ENCODE results near the gene CNTN5. TPM values are rescaled to one million over a fixed set of nuclear protein-coding genes. Genes with fewer than 3 reads are reported as not detected.

Gene CNTN5
- total RNA-seq, 2 donors from 2014 or later: not detected

GRCh38 chr11:100061006-100061405 is 1040.3 kb downstream of the CNTN5 start:
- no peaks in the 10 kb centered on the region for H3K27me3 ChIP-seq
- H3K4me3 ChIP-seq: no peak overlapping the region
- no peak for DNase-seq
- no peak for TF ChIP-seq CTCF (IDR thresholded peaks at IDR 0.05)
- H3K27ac ChIP-seq: no peak overlapping the region
- H3K36me3 ChIP-seq: no peaks in the 10 kb centered on the region
- no peaks in the 10 kb centered on the region for H3K4me1 ChIP-seq
- H3K9me3 ChIP-seq: no peaks in the 10 kb centered on the region
- intact Hi-C loops (cut with DNase I): no loop called here
- H3K9ac ChIP-seq (ENCODE audit: low read depth in 2 of 2, low read length in 2 of 2): no peak overlapping the region

- H3K36me3 ChIP-seq: no peaks in the 10 kb centered on the region
- intact Hi-C loops (cut with DNase I): no loop called here
- H3K27me3 ChIP-seq: no peaks in the 10 kb centered on the region
- no peak for DNase-seq
- no peak overlapping the region for H3K9ac ChIP-seq (ENCODE audit: low read depth in 2 of 2, low read length in 2 of 2)
- no peaks in the 10 kb centered on the region for H3K9me3 ChIP-seq
- no peak for TF ChIP-seq CTCF (IDR thresholded peaks at IDR 0.05)
- no peaks in the 10 kb centered on the region for H3K4me1 ChIP-seq
- H3K4me3 ChIP-seq: no peak overlapping the region
- H3K27ac ChIP-seq: no peak overlapping the region
Measured at GRCh38 chr11:100066399-100066798, 1045.7 kb downstream of the CNTN5 start.

- no peak for DNase-seq
Measured at GRCh38 chr11:100068116-100068515, 1047.4 kb downstream of the CNTN5 start.

GRCh38 chr11:100072131-100072530 is 1051.4 kb downstream of the CNTN5 start:
- Histone ChIP-seq H3K36me3 (no peaks in the 10 kb centered on the region), H3K4me3 (no peak overlapping the region), H3K9ac (ENCODE audit: low read depth in 2 of 2, low read length in 2 of 2) (no peak overlapping the region), H3K27me3 (no peaks in the 10 kb centered on the region), H3K27ac (no peak overlapping the region), H3K4me1 (no peaks in the 10 kb centered on the region), H3K9me3 (no peaks in the 10 kb centered on the region)
- no peak for TF ChIP-seq CTCF (IDR thresholded peaks at IDR 0.05)
- intact Hi-C loops (cut with DNase I): no loop called here
- DNase-seq: no peak

More at GRCh38 chr11:100068116-100068515, 1047.4 kb downstream of the CNTN5 start:
- Histone ChIP-seq H3K9ac (ENCODE audit: low read depth in 2 of 2, low read length in 2 of 2) (no peak overlapping the region), H3K4me1 (no peaks in the 10 kb centered on the region), H3K27ac (no peak overlapping the region), H3K4me3 (no peak overlapping the region), H3K36me3 (no peaks in the 10 kb centered on the region), H3K9me3 (no peaks in the 10 kb centered on the region), H3K27me3 (no peaks in the 10 kb centered on the region)
- intact Hi-C loops (cut with DNase I): no loop called here
- no peak for TF ChIP-seq CTCF (IDR thresholded peaks at IDR 0.05)

- no peaks in the 10 kb centered on the region for H3K27me3 ChIP-seq
- DNase-seq: no peak
- no peak overlapping the region for H3K4me3 ChIP-seq
- no peaks in the 10 kb centered on the region for H3K4me1 ChIP-seq
- TF ChIP-seq CTCF (IDR thresholded peaks at IDR 0.05): no peak
- no peaks in the 10 kb centered on the region for H3K36me3 ChIP-seq
- H3K27ac ChIP-seq: no peak overlapping the region
- intact Hi-C loops (cut with DNase I): no loop called here
- no peak overlapping the region for H3K9ac ChIP-seq (ENCODE audit: low read depth in 2 of 2, low read length in 2 of 2)
- no peaks in the 10 kb centered on the region for H3K9me3 ChIP-seq
Measured at GRCh38 chr11:100080381-100080780, 1059.6 kb downstream of the CNTN5 start.

GRCh38 chr11:100080821-100081220 is 1060.1 kb downstream of the CNTN5 start:
- Histone ChIP-seq H3K36me3 (no peaks in the 10 kb centered on the region), H3K27me3 (no peaks in the 10 kb centered on the region), H3K9ac (ENCODE audit: low read depth in 2 of 2, low read length in 2 of 2) (no peak overlapping the region), H3K4me3 (no peak overlapping the region), H3K27ac (no peak overlapping the region), H3K4me1 (no peaks in the 10 kb centered on the region), H3K9me3 (no peaks in the 10 kb centered on the region)
- intact Hi-C loops (cut with DNase I): no loop called here
- DNase-seq: no peak
- TF ChIP-seq CTCF (IDR thresholded peaks at IDR 0.05): no peak
